GM19035 (cell line): ENCODE results near the gene PUSL1.

Experiments
- ATAC-seq: cut with Tn5 transposase; IDR thresholded peaks from one replicate; pipeline ENCODE4 v1.9.1; 2021; ENCODE audit not compliant: unreplicated experiment

Gene PUSL1, protein sequence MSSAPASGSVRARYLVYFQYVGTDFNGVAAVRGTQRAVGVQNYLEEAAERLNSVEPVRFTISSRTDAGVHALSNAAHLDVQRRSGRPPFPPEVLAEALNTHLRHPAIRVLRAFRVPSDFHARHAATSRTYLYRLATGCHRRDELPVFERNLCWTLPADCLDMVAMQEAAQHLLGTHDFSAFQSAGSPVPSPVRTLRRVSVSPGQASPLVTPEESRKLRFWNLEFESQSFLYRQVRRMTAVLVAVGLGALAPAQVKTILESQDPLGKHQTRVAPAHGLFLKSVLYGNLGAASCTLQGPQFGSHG

DNA sequence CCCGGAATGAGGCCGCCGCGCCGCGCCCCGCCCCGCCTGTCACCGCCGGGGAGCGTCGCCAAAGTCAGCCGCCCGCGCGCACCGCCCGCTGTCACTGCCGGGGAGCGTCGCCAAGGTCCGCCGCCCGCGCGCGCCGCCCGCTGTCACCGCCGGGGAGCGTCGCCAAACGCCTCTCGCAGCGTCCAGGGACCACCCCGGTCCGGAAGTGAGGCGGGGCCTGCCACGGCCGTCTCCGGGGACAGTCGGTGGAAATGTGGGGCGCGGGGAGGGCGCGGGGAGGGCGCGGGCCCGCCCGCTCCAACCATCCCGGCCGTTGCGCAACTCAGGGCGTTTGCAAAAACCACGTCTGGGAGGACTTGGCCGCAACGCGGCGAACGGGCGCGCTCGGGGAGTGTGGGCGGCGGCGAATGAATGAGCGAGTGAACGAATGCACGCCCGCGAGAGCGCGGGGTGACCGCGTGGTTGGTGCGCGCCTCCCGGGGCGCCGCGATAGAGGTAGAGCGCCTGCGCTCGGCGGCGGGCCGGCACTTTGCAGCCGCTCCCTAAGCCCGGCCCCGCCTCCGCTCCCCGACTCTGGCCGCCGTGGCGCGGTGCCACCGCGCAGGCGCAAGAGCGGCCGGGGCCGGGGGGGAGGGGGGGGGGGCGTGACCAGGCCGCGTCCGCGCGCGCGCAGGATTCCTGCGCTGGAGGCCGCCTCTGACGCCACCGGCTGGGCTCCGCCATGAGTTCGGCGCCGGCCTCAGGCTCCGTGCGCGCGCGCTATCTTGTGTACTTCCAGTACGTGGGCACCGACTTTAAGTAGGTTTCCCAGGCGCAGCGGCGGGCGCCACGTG lies at the start of gene PUSL1, which contains the start of gene ACAP3:
PUSL1 (plus strand) TSS at position 675 of the 833 bp plus-strand sequence; CDS start at position 722, 47 bp downstream.
ACAP3 (minus strand) TSS at position 8 of the 833 bp plus-strand sequence. CDS start 115 bp downstream, outside the sequence.
- peak; percentile 62 for ATAC-seq

DNA sequence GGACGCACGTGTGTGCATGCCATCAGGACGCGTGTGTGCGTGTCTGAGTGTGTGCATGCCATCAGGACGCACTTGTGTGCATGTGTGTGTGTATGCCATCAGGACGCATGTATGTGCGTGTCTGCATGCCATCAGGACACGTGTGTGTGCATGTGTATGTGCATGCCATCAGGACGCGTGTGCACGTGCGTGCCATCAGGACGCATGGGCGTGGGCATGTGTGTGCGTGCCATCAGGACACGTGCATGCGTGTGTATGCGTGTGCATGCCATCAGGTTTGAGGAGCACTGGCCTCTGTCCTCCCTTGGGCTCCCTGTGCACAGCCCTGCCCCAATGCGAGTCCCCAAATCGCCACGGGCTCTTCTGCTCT lies 49.3 kb upstream of the PUSL1 start:
- no peak for ATAC-seq

DNA sequence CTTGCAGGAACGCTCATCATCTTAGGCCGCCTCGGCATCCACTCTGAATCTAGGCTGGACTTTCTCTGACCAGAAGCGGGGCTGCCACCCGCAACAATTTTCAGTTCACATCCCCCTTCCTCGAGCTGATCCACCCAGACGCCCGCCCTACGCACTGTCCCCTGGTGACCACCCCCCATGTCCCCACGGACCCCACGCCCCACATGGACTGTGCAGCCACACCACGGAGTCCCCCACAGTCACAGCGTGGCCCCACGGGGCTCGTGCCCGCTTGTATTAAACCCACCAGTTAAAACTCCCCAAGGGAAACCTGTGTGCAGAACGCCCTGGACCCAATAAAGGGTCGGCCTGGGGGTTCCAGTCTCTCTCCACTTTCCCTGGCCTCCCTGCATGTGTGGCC lies 48.9 kb upstream of the PUSL1 start:
- ATAC-seq = no peak

DNA sequence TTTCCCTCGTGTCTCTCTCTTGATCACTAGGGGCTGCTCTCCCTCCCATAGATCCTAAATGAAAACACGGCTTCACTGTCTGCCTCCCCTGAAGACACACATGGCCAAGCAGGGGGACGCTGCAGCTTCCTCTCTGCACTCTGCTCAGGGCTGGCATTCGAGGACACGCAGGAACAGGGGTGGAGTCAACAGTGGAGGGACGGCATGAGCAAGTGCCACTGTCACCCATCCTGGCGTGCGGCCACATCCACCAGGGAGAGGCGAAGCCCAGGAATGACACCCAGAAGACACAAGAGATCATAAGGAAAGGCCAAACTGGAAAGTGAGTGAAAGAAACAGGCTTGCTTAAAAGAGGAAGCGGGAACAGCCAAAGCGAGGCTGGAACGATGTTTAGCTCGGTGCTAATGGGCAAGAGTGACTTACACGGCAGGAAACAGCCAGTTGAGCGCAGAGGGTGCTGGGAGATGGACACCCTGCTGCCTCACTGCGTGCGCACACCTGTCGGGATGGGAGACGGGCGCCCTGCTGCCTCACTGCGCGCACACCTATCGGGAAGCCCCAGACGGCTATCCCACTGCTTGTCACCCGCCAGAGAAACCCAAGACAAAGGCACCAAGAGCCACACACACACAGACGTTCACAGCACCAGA lies 48.3 kb upstream of the PUSL1 start:
- no peak for ATAC-seq

DNA sequence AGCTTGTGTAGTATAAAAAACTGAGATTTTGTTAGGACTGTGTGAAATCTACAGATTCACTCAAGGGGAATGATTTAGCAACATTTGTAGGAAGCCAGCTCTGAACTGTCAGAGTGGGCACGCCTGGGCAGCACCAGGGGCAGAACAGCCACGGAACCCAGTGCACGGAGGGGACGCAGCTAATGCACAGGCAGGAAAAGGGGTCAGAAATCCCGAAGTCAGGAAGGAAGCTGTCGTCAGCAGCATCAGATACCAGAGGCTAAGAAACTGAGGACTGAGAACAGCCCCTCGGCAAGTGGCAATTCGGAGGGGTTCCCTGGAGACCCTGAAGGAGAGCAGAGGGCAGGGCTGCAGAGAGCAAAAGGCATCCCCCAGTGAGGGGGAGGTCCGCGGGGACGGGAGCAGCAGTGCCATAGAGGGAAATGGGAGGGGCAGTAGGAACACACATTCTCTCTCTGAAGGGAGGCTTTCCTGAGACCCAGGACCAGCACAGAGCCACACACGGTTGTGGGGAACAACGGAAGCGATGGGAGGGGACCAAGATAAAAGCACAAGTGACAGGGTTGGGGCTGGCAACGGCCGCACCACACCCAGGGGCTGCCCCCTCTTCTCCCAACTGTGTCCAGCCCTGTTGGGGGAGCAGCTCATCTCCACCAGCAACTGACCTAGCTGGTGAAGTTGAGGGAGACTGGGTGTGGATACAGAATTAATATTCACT lies 47.4 kb upstream of the PUSL1 start:
- no peak for ATAC-seq

DNA sequence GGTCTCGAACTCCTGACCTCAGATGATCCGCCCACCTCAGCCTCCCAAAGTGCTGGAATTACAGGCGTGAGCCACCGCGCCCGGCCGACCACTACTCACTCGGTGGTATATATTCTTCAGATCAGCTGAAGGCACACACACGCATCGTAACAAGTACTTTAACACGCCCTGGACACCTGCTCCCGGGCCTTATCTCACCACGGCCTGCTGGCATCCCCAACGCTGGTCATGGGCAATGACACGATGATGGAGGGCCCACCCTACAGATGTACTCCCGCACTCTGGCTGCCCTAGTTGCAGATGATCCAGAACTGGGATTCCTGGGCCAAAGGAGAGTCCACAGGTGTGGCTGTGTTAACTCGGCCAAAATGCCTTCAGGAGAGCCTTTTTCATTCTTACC lies 46.3 kb upstream of the PUSL1 start:
- no peak for ATAC-seq

DNA sequence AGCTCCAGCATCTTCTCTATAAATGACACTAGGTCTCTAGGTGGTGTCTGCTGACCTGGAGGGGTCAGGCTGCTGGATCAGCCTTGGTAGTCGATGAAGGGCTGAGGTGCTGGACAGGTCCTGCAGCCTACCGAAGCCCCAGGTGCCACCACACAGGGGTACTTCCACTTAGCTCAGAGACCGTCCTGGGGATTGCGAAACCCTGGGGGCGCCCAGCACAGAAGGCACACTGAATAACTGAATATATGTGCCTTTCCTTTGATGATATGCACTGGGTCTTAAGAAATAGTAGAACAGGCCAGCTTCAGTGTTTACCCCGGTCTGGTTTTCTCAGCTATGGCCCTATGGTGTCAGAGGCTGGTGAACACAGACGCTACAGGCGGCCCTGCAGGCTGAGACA lies 45.6 kb upstream of the PUSL1 start:
- ATAC-seq = no peak

DNA sequence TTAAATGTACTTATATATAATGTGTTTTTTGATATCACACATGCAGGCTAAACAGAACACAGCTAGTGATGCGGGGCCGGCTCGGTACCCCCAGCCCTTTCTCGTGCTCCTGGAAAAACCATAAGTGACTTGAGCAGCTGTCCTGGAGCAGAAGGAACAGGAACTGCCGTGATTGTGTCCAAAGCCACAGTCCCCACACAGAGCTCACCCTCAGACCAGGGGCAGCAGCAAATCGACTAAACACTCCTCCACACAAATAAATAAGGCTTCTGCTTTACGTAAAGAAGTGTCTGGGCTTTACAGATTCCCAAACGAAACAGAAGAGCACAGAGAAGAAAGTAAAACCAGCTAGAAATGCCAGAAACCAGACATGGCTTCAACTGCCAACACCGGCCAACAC lies 44.4 kb upstream of the PUSL1 start:
- ATAC-seq = no peak

DNA sequence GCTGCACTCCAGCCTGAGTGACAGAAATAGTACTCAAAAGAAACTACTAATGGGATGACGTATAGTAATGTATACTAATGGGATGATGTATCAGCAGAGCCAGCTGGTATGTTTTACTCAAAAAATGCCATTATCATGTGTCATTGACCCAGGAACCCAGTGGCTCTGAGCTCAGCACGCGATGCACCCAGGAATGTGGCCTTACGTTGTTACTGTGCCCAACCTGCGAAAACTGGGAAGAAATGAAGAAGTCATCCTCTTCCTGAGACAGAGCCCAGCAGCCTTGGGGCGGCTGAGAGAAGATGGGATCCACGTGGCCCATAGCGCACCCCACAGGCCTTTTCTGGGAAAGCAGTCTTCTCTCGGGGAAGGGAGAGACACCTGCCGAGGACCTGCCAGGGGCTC lies 43.5 kb upstream of the PUSL1 start:
- no peak for ATAC-seq

DNA sequence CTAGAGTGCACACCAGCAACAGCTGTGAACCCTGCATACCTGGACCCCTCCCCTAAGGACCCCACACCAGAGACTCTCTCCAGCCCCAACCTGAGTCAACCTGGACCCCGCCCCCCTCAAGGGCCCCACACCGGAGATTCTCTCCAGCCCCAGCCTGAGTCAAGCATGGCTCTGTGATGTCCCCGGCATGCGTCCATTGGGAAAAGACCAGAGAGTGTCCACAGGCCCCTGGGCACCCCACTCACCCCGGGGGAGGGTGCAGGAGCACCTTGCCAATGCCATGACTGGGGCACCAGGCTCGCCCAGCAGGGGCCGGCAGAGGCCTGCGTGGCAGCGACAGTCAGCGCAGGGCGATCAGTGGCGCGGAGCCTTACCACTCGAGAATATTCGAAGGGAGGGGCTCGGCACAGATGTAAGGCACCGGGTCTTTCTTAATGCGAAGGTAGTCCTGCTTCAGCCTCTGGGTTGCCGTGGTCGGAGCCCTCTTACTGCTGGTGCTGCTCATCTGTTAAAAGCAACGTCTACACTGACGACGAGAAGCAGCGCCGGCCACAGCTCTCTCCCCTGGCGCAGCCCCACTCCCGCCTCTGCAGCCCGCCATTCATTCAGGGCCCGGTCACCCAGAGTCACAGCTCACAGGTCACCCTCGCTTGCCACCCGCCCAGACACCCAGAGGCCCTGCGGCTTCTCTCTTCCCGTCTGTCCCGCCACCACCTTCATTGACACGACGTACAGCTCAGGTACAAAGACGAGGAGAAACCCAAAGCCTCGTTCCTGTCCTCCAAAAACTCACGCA lies 40.7 kb upstream of the PUSL1 start:
- ATAC-seq = no peak

DNA sequence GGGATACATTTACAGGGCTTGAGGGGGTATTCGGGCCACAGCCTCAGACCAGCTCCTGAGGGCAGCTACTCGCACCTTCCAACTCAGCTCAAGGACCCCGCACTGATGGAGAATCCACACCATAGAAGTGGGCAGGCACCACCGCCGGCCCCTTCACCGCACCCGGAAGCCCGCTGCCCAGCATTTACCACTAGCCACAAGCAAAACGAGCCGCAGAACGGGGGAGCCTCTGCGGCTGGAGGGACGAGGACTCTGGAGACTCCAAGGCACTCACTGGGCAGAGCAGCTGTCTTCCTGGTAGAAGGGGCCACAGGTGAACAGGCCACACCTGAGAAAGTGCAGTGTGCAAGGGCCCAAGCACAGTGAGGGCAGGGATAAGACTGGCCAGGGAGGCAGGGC lies 40.1 kb upstream of the PUSL1 start:
- no peak for ATAC-seq

DNA sequence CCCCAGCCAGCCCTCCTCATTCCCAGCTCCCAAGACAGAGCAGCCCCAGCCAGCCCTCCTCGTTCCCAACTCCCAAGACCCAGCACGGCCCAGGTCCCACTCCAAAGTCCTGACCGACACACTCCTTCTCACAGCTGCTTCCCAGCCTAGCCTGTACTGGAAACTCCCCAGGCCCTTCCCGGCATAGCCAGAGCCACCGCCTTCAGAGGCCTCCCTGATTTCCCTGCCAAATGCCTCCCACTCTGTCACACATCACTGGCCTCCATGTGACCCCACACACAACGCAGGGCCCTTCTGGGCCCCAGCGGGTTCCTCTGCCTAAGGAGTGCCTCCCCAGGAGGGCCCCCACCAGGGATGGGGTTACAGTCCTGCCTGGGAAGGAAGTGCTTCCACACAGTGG lies 37.6 kb upstream of the PUSL1 start:
- ATAC-seq = no peak

DNA sequence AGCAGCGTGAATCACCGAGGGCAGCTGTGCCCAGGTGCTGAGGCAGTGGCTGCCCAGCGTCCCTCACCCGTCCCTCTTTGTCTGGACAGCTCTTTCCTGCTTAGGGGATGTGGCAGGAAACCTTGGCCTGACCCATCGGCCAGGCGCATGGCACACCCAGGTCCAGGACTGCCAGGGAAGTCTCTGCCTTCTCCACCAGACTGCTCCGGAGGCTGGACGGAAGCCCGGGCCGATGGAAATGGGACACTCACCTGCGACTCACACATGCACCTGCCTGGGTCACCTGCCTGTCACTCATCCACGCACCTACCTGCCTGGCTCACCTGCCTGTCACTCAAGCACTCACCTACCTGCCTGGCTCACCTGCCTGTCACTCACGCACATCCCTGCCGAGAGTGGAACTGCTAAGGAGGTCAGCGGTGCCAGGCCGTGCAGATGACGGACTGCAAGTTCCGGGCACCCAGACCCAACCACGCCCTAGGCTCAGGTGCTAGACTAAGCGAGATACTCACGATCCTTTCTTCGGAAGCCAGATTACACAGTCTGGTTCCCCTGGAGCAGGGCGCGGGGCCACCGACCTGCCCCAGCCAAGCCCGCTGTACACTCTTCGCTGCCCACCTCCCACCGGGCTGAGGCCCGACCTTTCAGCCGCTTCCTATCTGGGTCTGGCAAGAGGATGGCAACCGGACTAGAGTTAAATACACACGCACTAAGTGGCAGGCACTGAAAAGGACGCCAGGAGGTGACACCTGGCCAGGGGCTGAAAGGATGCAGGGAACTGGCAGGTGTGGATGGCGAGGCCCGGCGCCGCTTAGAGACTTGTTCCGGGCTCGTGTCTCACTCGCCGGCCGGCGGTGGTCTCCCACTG lies 35.8 kb upstream of the PUSL1 start:
- no peak for ATAC-seq

DNA sequence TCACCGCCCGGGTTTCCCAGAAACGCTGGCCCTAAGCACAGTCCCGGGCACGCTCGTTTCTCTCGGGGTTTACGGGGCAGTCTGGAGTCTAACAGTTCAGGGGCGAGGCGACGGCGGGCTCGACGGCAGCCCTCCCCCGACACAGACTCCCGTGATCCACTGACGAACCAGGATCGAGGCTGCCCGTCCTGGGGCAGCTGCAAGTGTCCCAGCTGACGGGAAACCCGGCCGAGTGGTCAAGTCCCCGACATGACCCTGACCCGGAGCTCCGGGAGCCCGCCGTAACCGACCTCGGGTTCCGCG lies 35.2 kb upstream of the PUSL1 start:
- ATAC-seq = peak; percentile 4

DNA sequence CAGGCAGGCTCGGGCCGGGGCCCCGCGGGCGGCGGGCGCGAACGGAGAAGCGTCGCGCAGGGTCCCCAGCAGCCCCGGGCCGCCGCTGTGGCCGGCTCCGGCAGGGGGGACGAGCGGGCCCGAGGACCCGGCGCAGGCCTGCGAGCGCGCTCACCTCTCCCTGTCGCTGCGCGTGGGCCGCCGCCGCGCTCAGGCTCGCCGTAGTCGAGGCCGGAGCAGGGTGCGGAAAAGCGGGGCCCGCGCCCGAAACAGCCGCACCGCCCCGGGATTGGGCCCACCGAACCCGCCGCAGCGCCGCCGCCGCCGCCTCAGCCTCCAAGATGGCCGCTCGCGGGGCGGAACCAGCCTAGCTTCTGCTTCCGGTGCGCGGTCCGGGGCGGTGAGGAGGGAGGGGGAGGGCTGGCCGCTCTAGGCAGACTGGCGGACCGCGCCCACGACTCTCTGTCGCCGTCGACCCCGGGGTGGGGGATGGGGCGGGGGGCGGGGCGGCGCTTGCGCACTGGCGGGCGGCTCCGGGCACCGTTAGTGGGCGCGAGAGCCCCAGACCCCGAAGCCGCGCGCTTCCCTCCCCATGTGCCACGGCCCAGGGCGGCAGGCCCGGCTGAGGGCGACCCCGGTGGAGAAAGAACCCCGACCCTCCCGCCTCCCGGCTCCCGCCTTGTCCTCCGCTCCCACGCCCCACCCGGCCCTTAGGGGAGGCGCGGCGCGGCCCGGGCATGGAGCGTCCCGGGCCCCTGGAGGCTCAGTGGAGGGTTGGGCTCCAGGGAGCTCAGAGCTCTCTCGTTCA lies 34.7 kb upstream of the PUSL1 start, which contains the start of gene UBE2J2:
UBE2J2 (minus strand) TSS at position 343 of the 787 bp plus-strand sequence. CDS start 5,862 bp downstream, outside the sequence.
- peak; percentile 79 for ATAC-seq

DNA sequence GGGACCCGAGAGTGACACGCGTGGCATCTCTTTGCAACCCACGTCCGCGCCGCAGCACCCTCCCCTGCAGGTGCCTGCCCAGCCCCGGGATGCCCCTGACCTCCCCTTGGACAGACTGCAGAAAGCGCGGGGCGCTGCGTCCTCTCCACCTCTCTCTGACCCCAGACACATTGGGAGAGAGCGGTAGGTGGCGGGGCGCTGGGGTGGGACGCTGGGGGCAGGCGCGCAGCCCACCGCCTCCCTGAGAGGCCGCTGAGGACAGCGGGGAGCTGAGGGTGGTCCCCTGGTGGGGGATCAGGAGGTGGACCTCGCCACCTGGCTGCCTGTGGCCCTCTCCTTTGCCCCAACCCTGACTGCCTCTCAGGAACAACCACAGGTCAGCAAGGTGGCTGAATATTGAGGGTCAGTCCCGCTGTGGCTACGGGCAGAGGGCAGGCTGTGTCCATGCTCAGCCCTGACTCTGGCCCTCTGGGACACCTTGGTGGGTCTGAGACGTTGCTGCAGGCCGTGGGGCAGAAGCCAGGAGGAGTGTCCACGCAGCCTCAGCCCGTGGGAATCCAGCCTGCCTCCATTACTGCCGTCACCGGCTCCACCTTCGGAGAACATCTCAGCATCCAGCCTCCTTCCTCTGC lies 34.0 kb upstream of the PUSL1 start:
- ATAC-seq = peak; percentile 9

DNA sequence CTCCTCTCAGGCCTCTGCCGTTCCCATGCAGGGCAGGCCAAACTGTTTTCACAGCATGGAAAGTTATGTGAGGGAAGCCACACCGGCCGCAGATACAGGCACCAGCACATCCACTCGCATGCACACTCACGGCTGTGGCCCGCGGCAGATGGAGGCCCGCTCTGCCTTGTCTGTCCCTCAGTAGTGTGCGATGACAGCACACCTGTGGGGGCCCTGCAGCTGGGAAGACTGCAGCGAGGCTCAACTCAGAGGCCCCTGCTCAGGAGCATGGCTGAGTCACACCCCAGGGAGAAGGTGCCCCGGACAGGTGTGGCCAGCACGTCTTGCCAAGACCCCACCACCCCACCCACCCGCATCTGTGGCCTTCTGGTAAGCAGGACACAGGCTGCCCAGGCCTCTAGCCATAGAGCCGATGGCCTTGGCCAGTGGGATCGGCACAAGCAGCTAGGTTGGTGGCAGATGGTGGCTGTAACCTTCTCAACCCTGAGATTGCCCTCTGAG lies 33.4 kb upstream of the PUSL1 start:
- ATAC-seq = no peak

DNA sequence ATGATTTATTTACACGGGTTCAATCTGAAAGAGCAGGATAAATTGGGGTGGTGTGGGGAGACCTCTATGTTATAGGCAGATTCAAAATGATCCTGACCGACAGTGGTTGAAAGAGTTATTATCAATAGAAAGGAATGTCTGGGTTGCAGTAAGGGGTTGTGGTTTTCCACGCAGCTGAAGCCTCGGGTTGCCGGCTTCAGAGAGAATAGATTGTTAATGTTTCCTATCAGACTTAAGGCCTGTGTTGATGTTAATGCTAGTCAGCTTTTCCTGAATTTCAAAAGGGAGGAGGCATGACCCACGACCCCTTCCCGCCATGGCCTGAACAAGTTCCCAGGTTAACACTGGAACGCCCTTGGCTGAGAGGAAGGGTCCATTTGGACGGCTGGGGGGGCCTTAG lies 32.6 kb upstream of the PUSL1 start:
- no peak for ATAC-seq
